Left lobe of liver (tissue), 2 donors: ENCODE results near the gene ZBTB39. TPM values are rescaled to one million over a fixed set of nuclear protein-coding genes. Genes with fewer than 3 reads are reported as not detected.
"Not testable (repeated sequence)": the region's sequence is repeated elsewhere in the genome, so short reads cannot be mapped to it uniquely, and the experiment has no call there.

Source experiments
- ATAC-seq: fragments of 200-7000 bp; cut with Tn5 transposase; one replicate; pipeline ENCODE4 v1.9.1; 2020; ENCODE audit warnings: mild to moderate bottlenecking, moderate library complexity
- DNase-seq: peaks from one replicate; pipeline ENCODE4 v3.0.0-alpha.2; 2020; ENCODE audit warnings: low spot score
- total RNA-seq: library from RNA; stranded (reverse); gene quantifications from one replicate; pipeline ENCODE4 v1.2.1, GENCODE V29; 2021
- donor health status: DM: no; HTN: no; CAD: no; lungs with moderate emphysema.
- donor health status: DM: no; HTN: yes; CAD: no.

The ZBTB39 gene
- 3.5 TPM for total RNA-seq

GRCh38 chr12:57005980-57006808 is at the start of gene ZBTB39:
TSS of gene ZBTB39 (minus strand) at chr12:57006546. CDS start at chr12:57004917, 1,629 bp downstream.
- DNase-seq: peak; percentile 64

GRCh38 chr12:57055824-57056223 is 49.5 kb upstream of the ZBTB39 start:
- ATAC-seq (no peak), DNase-seq (no peak)

More at GRCh38 chr12:57005980-57006808, at the start of gene ZBTB39:
- peak; percentile 79 for ATAC-seq

- DNase-seq, ATAC-seq: not testable (repeated sequence)
Observed at GRCh38 chr12:57053901-57054300, 47.6 kb upstream of the ZBTB39 start.

GRCh38 chr12:57053146-57053545 is 46.8 kb upstream of the ZBTB39 start:
- DNase-seq, ATAC-seq: not testable (repeated sequence)

GRCh38 chr12:57051011-57051410 is 44.7 kb upstream of the ZBTB39 start:
- no peak for ATAC-seq
- DNase-seq: no peak

- ATAC-seq (peak; percentile 74), DNase-seq (no peak)
Observed at GRCh38 chr12:57049890-57050289, 43.5 kb upstream of the ZBTB39 start, which contains the start of gene MYO1A. TSS of gene MYO1A (minus strand) at chr12:57050129. CDS start at chr12:57048323, 1,806 bp downstream.

- no peak for ATAC-seq
- no peak for DNase-seq
Observed at GRCh38 chr12:57049119-57049446, 42.7 kb upstream of the ZBTB39 start.

- DNase-seq: no peak
- no peak for ATAC-seq
Observed at GRCh38 chr12:57048423-57049118, 42.2 kb upstream of the ZBTB39 start.

- DNase-seq (no peak), ATAC-seq (no peak)
Observed at GRCh38 chr12:57047981-57048380, 41.6 kb upstream of the ZBTB39 start.

- ATAC-seq (peak; percentile 31), DNase-seq (no peak)
Observed at GRCh38 chr12:57046947-57047890, 40.9 kb upstream of the ZBTB39 start.

GRCh38 chr12:57046086-57046791 is 39.9 kb upstream of the ZBTB39 start:
- no peak for ATAC-seq

GRCh38 chr12:57044889-57045288 is 38.5 kb upstream of the ZBTB39 start:
- DNase-seq (no peak), ATAC-seq (no peak)

More at GRCh38 chr12:57046086-57046791, 39.9 kb upstream of the ZBTB39 start:
- no peak for DNase-seq

- ATAC-seq: no peak
- no peak for DNase-seq
Observed at GRCh38 chr12:57044468-57044867, 38.1 kb upstream of the ZBTB39 start.

- DNase-seq (no peak), ATAC-seq (no peak)
Observed at GRCh38 chr12:57042695-57043094, 36.3 kb upstream of the ZBTB39 start.

- no peak for ATAC-seq
- no peak for DNase-seq
Observed at GRCh38 chr12:57040750-57041149, 34.4 kb upstream of the ZBTB39 start.

GRCh38 chr12:57040211-57040610 is 33.9 kb upstream of the ZBTB39 start:
- DNase-seq (no peak), ATAC-seq (no peak)

- no peak for ATAC-seq
- no peak for DNase-seq
Observed at GRCh38 chr12:57039016-57039798, 32.9 kb upstream of the ZBTB39 start.

GRCh38 chr12:57037264-57037663 is 30.9 kb upstream of the ZBTB39 start:
- ATAC-seq (no peak), DNase-seq (no peak)

GRCh38 chr12:57033431-57033830 is 27.1 kb upstream of the ZBTB39 start:
- ATAC-seq: no peak

More at GRCh38 chr12:57033431-57033830, 27.1 kb upstream of the ZBTB39 start:
- DNase-seq: no peak
